Measurements from ENCODE around the gene HS3ST5. TPM values are rescaled to one million over a fixed set of nuclear protein-coding genes. Genes with fewer than 3 reads are reported as not detected.

HS3ST5 gene
- total RNA-seq, 1 experiment from 2014 or later, result 0.09 TPM

DNA sequence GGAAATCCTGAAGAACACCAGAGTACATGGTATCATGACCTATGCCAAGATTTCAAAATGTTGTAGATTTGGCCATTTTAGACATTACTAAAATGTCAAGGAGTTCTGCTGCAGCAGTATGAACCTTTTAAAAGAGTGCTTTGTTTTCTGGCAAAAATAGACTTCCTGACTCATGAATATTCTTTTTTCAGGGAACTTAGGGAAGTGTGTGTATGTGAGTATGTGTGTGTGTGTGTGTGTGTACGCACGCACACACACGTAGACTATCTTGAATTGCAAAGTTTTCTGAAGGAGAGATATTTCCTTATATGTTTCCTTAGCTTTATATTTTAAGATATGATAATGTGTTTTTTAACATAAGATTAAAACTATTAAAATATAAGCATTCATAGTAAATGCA is 161.2 kb downstream of the HS3ST5 start:
- no peak overlapping the region for H3K27ac ChIP-seq
- H3K9me2 ChIP-seq (ENCODE audit: insufficient read depth), result no peaks in the 10 kb centered on the region; the same call in 1 of the 2 replicates
- no TSS peak for BruUV-seq (replicated peaks)
- intact Hi-C loops (cut with micrococcal nuclease; ENCODE audit: unreplicated experiment), result no loop called here
- ChIA-PET CTCF (no interaction called here), POLR2A (ENCODE audit: unreplicated experiment) (no interaction called here)
- H2AFZ ChIP-seq, result no peak overlapping the region
- H4K20me1 ChIP-seq (ENCODE audit: insufficient read depth), result no peaks in the 10 kb centered on the region
- TF ChIP-seq EZH2 (IDR thresholded peaks at IDR 0.05; ENCODE audit: low read depth), result no peak
- TF ChIP-seq, protein P1, sequence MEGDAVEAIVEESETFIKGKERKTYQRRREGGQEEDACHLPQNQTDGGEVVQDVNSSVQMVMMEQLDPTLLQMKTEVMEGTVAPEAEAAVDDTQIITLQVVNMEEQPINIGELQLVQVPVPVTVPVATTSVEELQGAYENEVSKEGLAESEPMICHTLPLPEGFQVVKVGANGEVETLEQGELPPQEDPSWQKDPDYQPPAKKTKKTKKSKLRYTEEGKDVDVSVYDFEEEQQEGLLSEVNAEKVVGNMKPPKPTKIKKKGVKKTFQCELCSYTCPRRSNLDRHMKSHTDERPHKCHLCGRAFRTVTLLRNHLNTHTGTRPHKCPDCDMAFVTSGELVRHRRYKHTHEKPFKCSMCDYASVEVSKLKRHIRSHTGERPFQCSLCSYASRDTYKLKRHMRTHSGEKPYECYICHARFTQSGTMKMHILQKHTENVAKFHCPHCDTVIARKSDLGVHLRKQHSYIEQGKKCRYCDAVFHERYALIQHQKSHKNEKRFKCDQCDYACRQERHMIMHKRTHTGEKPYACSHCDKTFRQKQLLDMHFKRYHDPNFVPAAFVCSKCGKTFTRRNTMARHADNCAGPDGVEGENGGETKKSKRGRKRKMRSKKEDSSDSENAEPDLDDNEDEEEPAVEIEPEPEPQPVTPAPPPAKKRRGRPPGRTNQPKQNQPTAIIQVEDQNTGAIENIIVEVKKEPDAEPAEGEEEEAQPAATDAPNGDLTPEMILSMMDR (conservative IDR thresholded peaks at IDR 0.05), result no peak
- H3K4me2 ChIP-seq, result no peak overlapping the region
- H3F3A ChIP-seq (ENCODE audit: insufficient read depth, low read depth), result no peaks in the 10 kb centered on the region
- H3K9me3 ChIP-seq (ENCODE audit: insufficient read depth, low read depth), result no peaks in the 10 kb centered on the region
- no peaks in the 10 kb centered on the region for H3K27me3 ChIP-seq (ENCODE audit: insufficient read depth, low read depth)
- no peak overlapping the region for H3K4me3 ChIP-seq
- H3K79me2 ChIP-seq (ENCODE audit: low read depth), result no peaks in the 10 kb centered on the region
- no peak for DNase-seq
- no peaks in the 10 kb centered on the region for H3K36me3 ChIP-seq (ENCODE audit: low read depth)
- H3K4me1 ChIP-seq (replicated peaks; ENCODE audit: insufficient read depth), result no peaks in the 10 kb centered on the region

DNA sequence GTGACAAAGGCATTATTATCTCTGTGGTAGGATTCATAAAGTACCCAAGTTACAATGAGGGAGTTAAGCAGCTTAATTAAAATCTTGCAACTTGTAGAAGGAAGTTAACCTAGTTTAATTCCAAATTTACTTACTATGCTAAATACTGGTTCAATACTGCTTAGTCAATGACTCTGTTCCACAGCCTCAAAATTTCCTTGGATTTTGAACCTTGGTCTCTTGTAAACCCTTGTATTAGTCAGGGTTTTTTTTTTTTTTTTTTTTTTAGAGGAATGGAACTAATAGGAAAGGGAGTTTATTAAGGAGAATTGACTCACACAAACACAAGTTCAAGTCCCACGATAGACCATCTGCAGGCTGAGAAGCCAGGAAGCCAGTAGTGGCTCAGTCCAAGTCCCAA is 163.4 kb downstream of the HS3ST5 start:
- POLR2A ChIA-PET (ENCODE audit: unreplicated experiment), result interaction anchor here (0.7 kb wide), 1 partner anchor 1131 kb away, joined by 5 read pairs; no protein-coding TSS in a partner anchor
- Histone ChIP-seq H3K4me1 (replicated peaks; ENCODE audit: insufficient read depth) (no peaks in the 10 kb centered on the region), H3K9me2 (ENCODE audit: insufficient read depth) (no peaks in the 10 kb centered on the region; the same call in 1 of the 2 replicates), H3K79me2 (ENCODE audit: low read depth) (no peaks in the 10 kb centered on the region), H3K9me3 (ENCODE audit: insufficient read depth, low read depth) (no peaks in the 10 kb centered on the region), H4K20me1 (ENCODE audit: insufficient read depth) (no peaks in the 10 kb centered on the region), H3K27ac (no peak overlapping the region), H2AFZ (no peak overlapping the region), H3K36me3 (ENCODE audit: low read depth) (no peaks in the 10 kb centered on the region), H3K4me3 (no peak overlapping the region), H3K4me2 (no peak overlapping the region), H3F3A (ENCODE audit: insufficient read depth, low read depth) (no peaks in the 10 kb centered on the region), H3K27me3 (ENCODE audit: insufficient read depth, low read depth) (no peaks in the 10 kb centered on the region)
- intact Hi-C loops (cut with micrococcal nuclease; ENCODE audit: unreplicated experiment), result no loop called here
- TF ChIP-seq, protein P1 (conservative IDR thresholded peaks at IDR 0.05), result no peak
- TF ChIP-seq EZH2 (IDR thresholded peaks at IDR 0.05; ENCODE audit: low read depth), result no peak
- no peak for DNase-seq
- BruUV-seq (replicated peaks), result no TSS peak
- CTCF ChIA-PET, result no interaction called here

DNA sequence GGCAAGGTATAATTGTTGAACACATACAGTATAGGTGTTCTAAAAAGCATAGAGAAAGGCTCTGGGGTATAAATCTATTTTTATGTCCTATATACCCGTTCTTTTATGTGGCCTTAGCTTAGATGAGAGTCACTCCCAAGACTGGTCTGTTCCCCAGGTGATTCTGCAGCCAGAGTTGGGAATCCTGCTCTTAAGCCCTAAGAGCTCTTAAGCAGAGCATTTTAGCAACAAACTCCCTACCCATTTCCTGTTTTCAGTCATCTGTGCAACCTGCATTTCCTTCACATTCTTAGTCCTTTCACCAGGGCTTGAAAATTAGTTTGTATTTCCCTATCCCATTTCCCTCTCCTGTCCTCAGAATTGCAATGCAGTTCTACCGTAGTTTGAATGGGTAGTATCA is 166.1 kb downstream of the HS3ST5 start:
- Histone ChIP-seq H3F3A (ENCODE audit: insufficient read depth, low read depth) (no peaks in the 10 kb centered on the region), H3K79me2 (ENCODE audit: low read depth) (no peaks in the 10 kb centered on the region), H4K20me1 (ENCODE audit: insufficient read depth) (no peaks in the 10 kb centered on the region), H3K36me3 (ENCODE audit: low read depth) (no peaks in the 10 kb centered on the region), H3K9me3 (ENCODE audit: insufficient read depth, low read depth) (no peaks in the 10 kb centered on the region), H3K4me1 (replicated peaks; ENCODE audit: insufficient read depth) (no peaks in the 10 kb centered on the region), H3K27ac (no peak overlapping the region), H2AFZ (no peak overlapping the region), H3K4me3 (no peak overlapping the region), H3K9me2 (ENCODE audit: insufficient read depth) (no peaks in the 10 kb centered on the region; the same call in 1 of the 2 replicates), H3K27me3 (ENCODE audit: insufficient read depth, low read depth) (no peaks in the 10 kb centered on the region), H3K4me2 (no peak overlapping the region)
- DNase-seq, result no peak
- intact Hi-C loops (cut with micrococcal nuclease; ENCODE audit: unreplicated experiment), result no loop called here
- ChIA-PET CTCF (no interaction called here), POLR2A (ENCODE audit: unreplicated experiment) (no interaction called here)
- no peak for TF ChIP-seq EZH2 (IDR thresholded peaks at IDR 0.05; ENCODE audit: low read depth)
- TF ChIP-seq, protein P1 (conservative IDR thresholded peaks at IDR 0.05), result no peak
- BruUV-seq (replicated peaks), result no TSS peak

Measured in PC-9 (cell line).